ENCODE measurements around the gene CCDC91.
"Not testable (repeated sequence)": the region's sequence is repeated elsewhere in the genome, so short reads cannot be mapped to it uniquely, and the experiment has no call there.

CCDC91 gene

DNA sequence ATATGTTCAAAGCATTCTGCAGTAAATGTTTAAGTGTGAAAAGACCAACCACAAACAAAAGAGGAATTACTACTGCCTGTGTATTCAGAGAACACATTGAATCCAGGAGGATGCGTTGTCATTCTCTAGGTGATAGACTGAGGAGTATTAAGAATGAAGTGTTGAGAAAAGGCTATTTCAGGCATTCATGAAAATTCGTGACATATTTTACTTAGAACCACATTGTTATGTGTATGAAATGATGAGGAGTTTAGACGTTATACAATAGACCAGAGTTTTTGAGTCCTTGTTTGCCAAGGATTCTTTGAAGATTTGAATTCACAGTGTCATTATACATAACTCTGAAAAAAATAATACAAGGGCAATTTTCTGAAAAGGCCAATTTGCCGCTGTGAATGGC, 251.8 kb downstream of the CCDC91 start:
- Mint-ChIP-seq H3K4me3 (no peak overlapping the region), H3K4me1 (ENCODE audit: low read depth) (peaks cover 7% of the 10 kb centered on the region), H3K9me3 (ENCODE audit: low read depth) (no peaks in the 10 kb centered on the region), H3K27ac (no peak overlapping the region), H3K36me3 (peaks cover 15% of the 10 kb centered on the region), H3K27me3 (no peaks in the 10 kb centered on the region)

DNA sequence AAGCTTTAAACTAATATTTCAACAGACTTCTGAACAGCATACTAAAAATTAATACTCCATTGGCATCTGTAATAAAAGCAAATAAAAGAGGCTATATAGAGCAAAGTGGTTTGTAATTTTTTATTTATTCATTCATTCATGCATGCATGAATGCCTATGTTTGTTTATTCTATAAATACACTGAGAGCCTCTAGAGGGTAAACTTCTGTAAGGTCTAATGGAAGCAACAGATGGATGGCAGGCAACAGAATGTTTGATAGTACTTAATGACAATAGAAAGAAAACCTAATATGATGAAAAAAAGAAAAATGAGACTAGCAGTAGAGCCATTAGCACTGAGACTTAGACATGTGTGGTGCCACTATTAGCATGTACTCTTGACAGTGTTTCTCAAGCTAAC, 253.1 kb downstream of the CCDC91 start:
- peaks cover 13% of the 10 kb centered on the region for H3K36me3 Mint-ChIP-seq
- no peaks in the 10 kb centered on the region for H3K9me3 Mint-ChIP-seq (ENCODE audit: low read depth)
- H3K4me3 Mint-ChIP-seq = no peak overlapping the region
- H3K27me3 Mint-ChIP-seq = no peaks in the 10 kb centered on the region
- no peak overlapping the region for H3K27ac Mint-ChIP-seq
- peaks cover 7% of the 10 kb centered on the region for H3K4me1 Mint-ChIP-seq (ENCODE audit: low read depth)

DNA sequence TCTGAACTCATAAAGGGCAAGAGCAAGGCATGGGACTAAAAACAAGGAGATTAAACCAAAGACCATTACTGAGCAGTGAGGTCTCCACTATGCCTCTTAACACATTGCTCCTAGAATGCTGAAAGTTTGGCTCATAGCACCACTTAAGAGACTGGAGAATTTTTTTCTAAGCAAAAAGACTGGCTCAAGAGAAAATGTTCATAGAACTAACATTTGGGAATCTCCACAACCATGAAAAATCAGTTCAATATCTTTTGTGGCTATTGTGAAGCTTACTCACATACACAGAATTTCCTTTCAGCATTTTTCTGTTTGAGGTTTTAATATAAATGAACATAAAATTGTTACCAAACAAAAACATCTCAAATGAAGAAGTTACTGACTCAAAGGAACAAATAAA, 255.8 kb downstream of the CCDC91 start:
- Mint-ChIP-seq H3K4me1 (ENCODE audit: low read depth) (no peaks in the 10 kb centered on the region), H3K27ac (no peak overlapping the region), H3K9me3 (ENCODE audit: low read depth) (no peaks in the 10 kb centered on the region), H3K36me3 (peaks cover 11% of the 10 kb centered on the region), H3K4me3 (no peak overlapping the region), H3K27me3 (no peaks in the 10 kb centered on the region)

DNA sequence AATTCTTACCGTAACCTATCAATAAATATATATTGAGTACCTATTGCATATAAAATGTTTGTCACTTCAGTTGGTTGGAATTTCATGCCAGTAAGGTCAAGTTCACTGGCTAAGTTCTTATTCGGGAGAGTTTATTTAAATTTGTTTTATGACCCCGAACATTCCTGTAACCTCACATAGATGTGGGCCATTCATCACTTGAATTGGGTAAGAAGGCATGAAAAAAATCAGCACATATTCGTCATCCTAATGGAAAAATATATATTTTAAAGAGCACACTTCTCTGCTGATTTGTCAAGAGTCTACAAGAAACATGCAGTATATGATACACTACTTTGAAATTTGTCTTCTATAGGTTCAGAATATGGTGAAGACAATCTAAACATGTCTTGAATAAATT, 263.4 kb downstream of the CCDC91 start:
- H3K9me3 Mint-ChIP-seq (ENCODE audit: low read depth) = no peaks in the 10 kb centered on the region
- H3K4me3 Mint-ChIP-seq = no peak overlapping the region
- no peaks in the 10 kb centered on the region for H3K4me1 Mint-ChIP-seq (ENCODE audit: low read depth)
- no peaks in the 10 kb centered on the region for H3K27me3 Mint-ChIP-seq
- H3K27ac Mint-ChIP-seq = no peak overlapping the region
- peaks cover 25% of the 10 kb centered on the region for H3K36me3 Mint-ChIP-seq

DNA sequence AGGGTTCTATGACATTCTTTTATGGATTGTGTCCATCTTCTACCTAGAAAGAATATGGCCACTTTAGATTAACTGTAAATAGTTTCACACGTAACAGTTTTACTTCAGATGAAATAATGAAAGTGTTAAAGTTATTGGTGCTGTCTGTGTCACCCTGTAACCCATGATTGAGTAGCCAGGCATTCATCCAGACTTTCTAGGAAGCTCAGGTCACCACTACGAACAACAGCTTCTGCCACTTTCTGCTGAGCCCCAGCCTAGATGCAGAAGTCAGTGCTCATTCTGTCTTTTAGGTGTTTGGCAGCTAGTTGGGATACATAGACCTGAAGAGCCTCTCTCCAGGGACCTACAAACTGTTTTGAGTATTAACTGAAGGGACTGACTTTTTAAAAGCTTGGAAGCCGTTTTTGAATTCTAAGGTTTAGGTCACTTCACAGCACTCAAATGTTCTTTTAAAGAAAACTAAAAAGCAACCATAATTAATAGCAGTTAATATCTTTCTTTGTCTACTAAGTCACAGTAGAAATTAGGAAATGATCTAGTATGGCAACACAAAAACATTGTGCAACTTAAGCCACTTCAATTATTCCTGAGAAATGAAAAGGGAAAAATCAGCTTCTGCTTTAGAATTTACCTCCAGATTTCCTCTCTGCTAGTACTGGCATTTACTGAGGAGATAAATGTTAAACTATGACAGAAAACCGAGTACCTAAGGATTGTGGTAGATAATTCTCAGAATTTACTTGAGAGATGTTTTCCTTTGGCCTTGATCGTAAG, 266.9 kb downstream of the CCDC91 start:
- Mint-ChIP-seq H3K9me3 (ENCODE audit: low read depth) (no peaks in the 10 kb centered on the region), H3K27me3 (no peaks in the 10 kb centered on the region), H3K4me3 (no peak overlapping the region), H3K27ac (no peak overlapping the region), H3K36me3 (peaks cover 42% of the 10 kb centered on the region), H3K4me1 (ENCODE audit: low read depth) (no peaks in the 10 kb centered on the region)

DNA sequence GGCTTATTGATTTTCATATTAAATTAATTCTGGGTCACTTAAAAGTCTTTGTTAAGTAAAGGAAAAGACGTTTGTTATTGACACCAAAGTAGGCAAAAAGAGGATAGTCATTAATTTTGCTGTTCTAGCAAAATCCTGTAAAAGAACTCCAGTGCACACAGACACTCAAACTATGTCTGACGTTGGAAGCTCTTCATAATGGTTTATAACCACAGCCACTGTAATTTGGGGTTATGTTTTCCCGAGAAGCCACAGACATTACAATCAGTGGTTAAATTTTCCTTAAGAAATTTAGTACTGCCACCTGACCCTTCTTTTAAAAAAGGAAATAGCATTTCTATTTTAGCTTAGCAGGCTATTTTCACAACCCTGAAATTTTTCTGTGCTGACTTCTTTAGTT, 267.5 kb downstream of the CCDC91 start:
- H3K27me3 Mint-ChIP-seq = no peaks in the 10 kb centered on the region
- H3K4me1 Mint-ChIP-seq (ENCODE audit: low read depth) = no peaks in the 10 kb centered on the region
- H3K36me3 Mint-ChIP-seq = peaks cover 46% of the 10 kb centered on the region
- H3K9me3 Mint-ChIP-seq (ENCODE audit: low read depth) = peaks cover 3% of the 10 kb centered on the region
- H3K4me3 Mint-ChIP-seq = no peak overlapping the region
- H3K27ac Mint-ChIP-seq = no peak overlapping the region

DNA sequence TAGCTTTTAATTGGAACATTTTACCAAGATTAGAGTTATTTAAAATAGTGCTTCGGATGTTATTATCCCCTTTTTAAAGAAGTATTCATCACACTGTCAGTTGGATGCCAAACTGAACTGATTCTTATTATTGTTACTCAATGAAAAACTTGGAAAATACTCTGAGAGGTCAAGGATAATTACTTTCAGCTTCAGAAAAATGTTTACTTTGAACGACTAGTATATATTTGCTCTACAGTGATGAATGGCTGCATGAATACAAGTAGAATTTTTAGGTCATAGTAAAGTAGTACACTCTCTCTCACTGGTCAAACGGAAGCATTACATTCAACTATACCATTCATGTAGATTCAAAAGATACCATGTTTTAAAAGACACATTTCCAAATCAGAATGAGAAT, 269.2 kb downstream of the CCDC91 start:
- peaks cover 51% of the 10 kb centered on the region for H3K36me3 Mint-ChIP-seq
- no peak overlapping the region for H3K27ac Mint-ChIP-seq
- H3K9me3 Mint-ChIP-seq (ENCODE audit: low read depth) = peaks cover 4% of the 10 kb centered on the region
- H3K27me3 Mint-ChIP-seq = no peaks in the 10 kb centered on the region
- H3K4me3 Mint-ChIP-seq = no peak overlapping the region
- no peaks in the 10 kb centered on the region for H3K4me1 Mint-ChIP-seq (ENCODE audit: low read depth)

DNA sequence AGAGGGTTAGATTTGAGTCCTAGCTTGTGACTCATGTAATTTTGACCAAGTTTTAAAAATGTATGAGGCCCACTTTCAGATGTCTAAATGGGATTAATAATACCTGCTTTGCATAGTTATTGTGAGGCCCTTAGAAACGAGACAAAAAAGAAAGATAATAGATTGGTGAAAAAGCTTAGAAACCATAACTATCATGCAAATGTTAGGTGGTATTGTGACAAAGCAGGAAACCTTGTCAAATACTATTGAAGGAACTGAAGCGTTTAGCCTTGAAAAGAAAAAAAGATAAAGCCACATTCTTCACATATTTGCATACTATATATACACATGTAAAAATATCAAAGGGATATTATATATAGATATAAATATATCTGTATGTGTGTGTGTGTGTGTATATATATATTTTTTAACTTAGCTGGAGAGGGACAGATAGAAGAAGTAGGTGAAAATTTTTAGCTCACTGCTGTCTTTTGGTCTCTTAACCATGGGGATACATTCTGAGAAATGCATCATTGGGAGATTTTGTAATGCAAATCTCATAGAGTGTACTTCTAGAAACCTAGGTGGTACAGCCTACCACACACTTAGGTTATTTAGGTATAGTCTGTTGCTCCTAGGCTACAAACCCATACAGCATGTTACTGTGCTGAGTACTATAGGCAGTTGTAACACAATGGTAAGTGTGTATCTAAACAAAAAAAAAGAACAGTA, 270.3 kb downstream of the CCDC91 start:
- Mint-ChIP-seq H3K4me3 (no peak overlapping the region), H3K27me3 (no peaks in the 10 kb centered on the region), H3K27ac (no peak overlapping the region), H3K4me1 (ENCODE audit: low read depth) (no peaks in the 10 kb centered on the region), H3K9me3 (ENCODE audit: low read depth) (peaks cover 4% of the 10 kb centered on the region), H3K36me3 (peaks cover 53% of the 10 kb centered on the region)

DNA sequence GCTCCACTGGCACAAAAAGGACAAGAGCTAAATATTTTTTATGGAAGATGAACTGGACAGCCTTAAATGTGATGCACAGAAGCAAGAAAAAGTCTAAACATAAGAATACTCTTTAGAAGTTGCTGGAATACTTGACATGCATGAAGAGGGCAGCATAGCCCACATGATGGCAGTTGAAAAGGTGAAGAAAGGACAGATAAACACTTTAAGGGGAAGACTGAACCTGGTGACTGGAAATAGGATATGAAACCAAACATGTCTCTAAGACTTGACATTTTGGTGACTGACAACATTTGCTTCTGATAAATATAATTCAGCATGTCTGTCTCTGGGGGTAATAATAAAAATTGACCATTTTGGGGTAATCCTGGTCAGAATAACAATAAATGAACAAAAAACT, 273.1 kb downstream of the CCDC91 start:
- H3K4me1 Mint-ChIP-seq (ENCODE audit: low read depth) = no peaks in the 10 kb centered on the region
- H3K36me3 Mint-ChIP-seq = peaks cover 51% of the 10 kb centered on the region
- peaks cover 8% of the 10 kb centered on the region for H3K9me3 Mint-ChIP-seq (ENCODE audit: low read depth)
- H3K4me3 Mint-ChIP-seq = no peak overlapping the region
- no peaks in the 10 kb centered on the region for H3K27me3 Mint-ChIP-seq
- H3K27ac Mint-ChIP-seq = no peak overlapping the region

DNA sequence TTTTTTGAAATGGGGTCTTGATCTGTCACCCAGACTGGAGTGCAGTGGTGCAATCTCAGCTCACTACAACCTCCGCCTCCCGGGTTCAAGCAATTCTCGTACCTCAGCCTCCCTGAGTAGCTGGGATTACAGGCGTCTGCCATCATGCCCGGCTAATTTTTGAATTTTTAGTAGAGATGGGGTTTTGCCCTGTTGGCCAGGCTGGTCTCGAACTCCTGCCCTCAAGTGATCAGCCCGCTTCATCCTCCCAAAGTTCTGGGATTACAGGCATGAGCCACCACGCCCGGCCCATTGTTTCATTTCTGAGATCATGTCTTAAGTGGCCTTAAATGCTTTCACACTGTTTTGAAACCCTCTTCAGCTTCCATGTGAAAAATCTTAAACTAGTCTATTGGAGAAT, 281.5 kb downstream of the CCDC91 start:
- not testable (repeated sequence) for H3K4me1 Mint-ChIP-seq (ENCODE audit: low read depth); H3K27ac Mint-ChIP-seq; H3K4me3 Mint-ChIP-seq; H3K9me3 Mint-ChIP-seq (ENCODE audit: low read depth); H3K27me3 Mint-ChIP-seq
- H3K36me3 Mint-ChIP-seq = peaks cover 40% of the 10 kb centered on the region

DNA sequence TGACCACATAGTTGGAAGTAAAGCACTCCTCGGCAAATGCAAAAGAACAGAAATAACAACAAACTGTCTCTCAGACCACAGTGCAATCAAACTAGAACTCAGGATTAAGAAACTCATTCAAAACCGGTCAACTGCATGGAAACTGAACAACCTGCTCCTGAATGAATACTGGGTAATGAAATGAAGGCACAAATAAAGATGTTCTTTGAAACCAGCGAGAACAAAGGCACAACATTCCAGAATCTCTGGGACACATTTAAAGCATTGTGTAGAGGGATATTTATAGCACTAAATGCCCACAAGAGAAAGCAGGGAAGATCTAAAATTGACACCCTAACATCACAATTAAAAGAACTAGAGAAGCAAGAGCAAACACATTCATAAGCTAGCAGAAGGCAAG, 285.9 kb downstream of the CCDC91 start:
- not testable (repeated sequence) for H3K27me3 Mint-ChIP-seq; H3K4me1 Mint-ChIP-seq (ENCODE audit: low read depth); H3K27ac Mint-ChIP-seq; H3K9me3 Mint-ChIP-seq (ENCODE audit: low read depth); H3K4me3 Mint-ChIP-seq
- H3K36me3 Mint-ChIP-seq = peaks cover 37% of the 10 kb centered on the region

DNA sequence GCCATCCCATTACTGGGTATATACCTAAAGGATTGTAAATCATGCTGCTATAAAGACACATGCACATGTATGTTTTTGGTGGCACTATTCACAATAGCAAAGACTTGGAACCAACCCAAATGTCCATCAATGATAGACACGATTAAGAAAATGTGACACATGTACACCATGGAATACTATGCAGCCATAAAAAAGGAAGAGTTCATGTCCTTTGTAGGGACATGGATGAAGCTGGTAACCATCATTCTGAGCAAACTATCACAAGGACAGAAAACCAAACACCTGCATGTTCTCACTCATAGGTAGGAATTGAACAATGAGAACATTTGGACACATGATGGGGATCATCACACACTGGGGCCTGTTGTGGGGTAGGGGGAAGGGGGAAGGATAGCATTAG, 288.8 kb downstream of the CCDC91 start:
- not testable (repeated sequence) for H3K27ac Mint-ChIP-seq; H3K27me3 Mint-ChIP-seq; H3K4me3 Mint-ChIP-seq; H3K9me3 Mint-ChIP-seq (ENCODE audit: low read depth); H3K4me1 Mint-ChIP-seq (ENCODE audit: low read depth)
- peaks cover 30% of the 10 kb centered on the region for H3K36me3 Mint-ChIP-seq

DNA sequence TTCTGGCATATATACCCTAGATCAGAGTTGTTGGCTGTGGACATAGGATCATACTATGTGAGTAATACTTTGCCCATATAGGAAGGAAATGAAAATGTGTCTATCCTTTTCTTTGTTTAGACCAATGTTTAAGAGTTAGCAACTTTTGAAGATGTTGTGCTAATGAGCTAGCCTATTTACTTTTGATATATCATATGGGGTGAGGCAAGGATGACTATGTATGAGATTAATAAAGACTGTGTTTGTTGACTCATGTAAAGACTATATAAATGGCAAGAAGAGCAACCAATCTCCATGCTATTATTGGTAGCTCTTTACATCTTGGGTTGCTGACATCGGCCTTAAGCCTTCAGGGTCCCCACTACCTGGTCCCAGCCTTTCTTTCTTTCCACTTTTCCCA, 289.4 kb downstream of the CCDC91 start:
- H3K4me3 Mint-ChIP-seq = no peak overlapping the region
- no peaks in the 10 kb centered on the region for H3K27me3 Mint-ChIP-seq

DNA sequence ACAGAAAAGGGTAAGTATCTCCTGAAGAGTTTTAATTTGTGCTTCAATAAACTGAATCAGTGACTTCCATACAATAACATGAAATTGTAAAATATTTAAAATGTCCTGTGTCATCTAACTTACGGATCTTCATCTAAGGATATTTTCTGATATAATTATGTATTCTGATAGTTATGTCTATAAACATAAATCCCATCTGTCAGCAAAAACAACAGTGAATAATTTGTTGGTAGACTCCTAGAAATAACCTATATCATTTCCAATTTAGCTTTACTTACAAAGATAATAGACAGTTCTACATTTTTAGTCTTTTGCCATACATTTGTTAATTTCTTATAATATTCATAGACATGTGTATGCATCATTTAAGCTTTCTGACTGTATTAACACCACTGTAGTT, 293.9 kb downstream of the CCDC91 start:
- Mint-ChIP-seq H3K4me3 (no peak overlapping the region), H3K9me3 (ENCODE audit: low read depth) (no peaks in the 10 kb centered on the region), H3K27me3 (no peaks in the 10 kb centered on the region), H3K4me1 (ENCODE audit: low read depth) (no peaks in the 10 kb centered on the region), H3K27ac (no peak overlapping the region), H3K36me3 (peaks cover 16% of the 10 kb centered on the region)

More for the DNA sequence above, 289.4 kb downstream of the CCDC91 start:
- Mint-ChIP-seq H3K4me1 (ENCODE audit: low read depth) (no peaks in the 10 kb centered on the region), H3K27ac (no peak overlapping the region), H3K36me3 (peaks cover 29% of the 10 kb centered on the region), H3K9me3 (ENCODE audit: low read depth) (peaks cover under 1% of the 10 kb centered on the region)

DNA sequence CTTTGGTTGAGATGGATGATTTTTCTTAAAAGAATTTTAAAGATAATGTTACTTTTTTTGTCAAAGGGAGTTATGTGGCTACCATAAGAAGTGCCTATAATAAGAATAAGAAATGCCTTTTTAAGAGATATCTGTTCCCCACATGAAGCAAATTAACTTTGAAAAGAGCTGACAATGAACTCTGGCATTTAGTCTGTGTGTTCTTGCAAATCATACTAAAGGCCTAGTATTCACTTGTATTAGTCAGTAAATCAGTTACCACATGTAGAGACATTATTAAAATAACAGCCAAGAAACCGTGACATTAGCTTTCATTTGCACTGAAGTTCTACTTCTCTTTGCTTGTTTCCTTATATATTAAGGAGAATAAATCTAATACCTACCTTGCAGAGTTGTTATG, 296.3 kb downstream of the CCDC91 start:
- Mint-ChIP-seq H3K4me3 (no peak overlapping the region), H3K27ac (no peak overlapping the region), H3K9me3 (ENCODE audit: low read depth) (no peaks in the 10 kb centered on the region), H3K27me3 (no peaks in the 10 kb centered on the region), H3K36me3 (peaks cover 23% of the 10 kb centered on the region), H3K4me1 (ENCODE audit: low read depth) (peaks cover 2% of the 10 kb centered on the region)

DNA sequence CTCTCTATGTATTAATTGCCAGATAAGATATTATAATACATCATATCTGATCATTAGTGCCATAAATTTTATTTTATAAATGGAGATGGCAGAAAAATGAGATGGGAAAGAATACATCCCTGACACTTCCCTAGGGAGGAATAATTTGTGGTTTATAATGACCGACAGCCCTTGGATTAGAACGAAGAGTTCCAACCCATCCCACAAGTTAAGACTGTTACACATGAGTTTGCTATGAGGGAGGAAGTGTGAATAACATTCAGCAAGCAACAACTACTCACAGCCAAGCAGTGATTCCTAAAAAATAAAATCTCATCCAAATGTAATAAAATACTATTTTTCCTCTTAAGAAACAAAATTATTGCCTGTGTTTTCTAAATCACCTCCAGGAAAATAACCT, 299.0 kb downstream of the CCDC91 start:
- H3K36me3 Mint-ChIP-seq = peaks cover 18% of the 10 kb centered on the region
- no peak overlapping the region for H3K4me3 Mint-ChIP-seq
- H3K27ac Mint-ChIP-seq = no peak overlapping the region
- H3K4me1 Mint-ChIP-seq (ENCODE audit: low read depth) = peaks cover 2% of the 10 kb centered on the region
- H3K9me3 Mint-ChIP-seq (ENCODE audit: low read depth) = no peaks in the 10 kb centered on the region
- no peaks in the 10 kb centered on the region for H3K27me3 Mint-ChIP-seq
